Right lobe of liver (tissue), 6 donors: ENCODE results near the gene PTGES2. TPM values are rescaled to one million over a fixed set of nuclear protein-coding genes. Genes with fewer than 3 reads are reported as not detected.

Experiments
- ATAC-seq, 4 donors: fragments of 200-7000 bp; cut with Tn5 transposase; one replicate each; pipeline ENCODE4 v1.9.1; 2020; ENCODE audit warnings: mild to moderate bottlenecking in 4 of 4, moderate library complexity in 4 of 4
- DNase-seq, 3 donors: peaks; one replicate each; pipeline ENCODE4 v3.0.0-alpha.2; 2020
- H3K27ac ChIP-seq, 3 donors: fragments of 200-600 bp; one replicate each; pipeline ENCODE4 v1.8.0; 2022
- H3K27me3 ChIP-seq, 2 donors: fragments of 200-600 bp; one replicate each; pipeline ENCODE4 v1.8.0; 2022
- H3K36me3 ChIP-seq, 4 donors: fragments of 200-600 bp; sonication (generic) in 1 of 4; one replicate each; pipeline versions ENCODE4 v1.5.1 to v1.8.0; 2017 to 2022; ENCODE audit warnings: control low read depth in 1 of 4
- H3K4me1 ChIP-seq, 4 donors: fragments of 200-600 bp; sonication (generic) in 1 of 4; one replicate each; pipeline versions ENCODE4 v1.5.1 to v1.8.0; 2017 to 2022; ENCODE audit warnings: control low read depth in 1 of 4
- H3K4me3 ChIP-seq, 3 donors: fragments of 200-600 bp; one replicate each; pipeline ENCODE4 v1.8.0; 2022
- H3K9me3 ChIP-seq, 4 donors: fragments of 200-600 bp; sonication (generic) in 1 of 4; one replicate each; pipeline versions ENCODE4 v1.5.1 to v1.8.0; 2017 to 2022; ENCODE audit warnings: control low read depth in 1 of 4
- CTCF ChIP-seq, 4 donors: fragments of 200-600 bp in 3 of 4; fragments of 450-650 bp in 1 of 4; IDR thresholded peaks; one replicate each; pipeline versions ENCODE4 v1.5.1 to v1.8.0; 2016 to 2022; ENCODE audit warnings: antibody characterized with exemption in 4 of 4, mild to moderate bottlenecking in 2 of 4
- POLR2A ChIP-seq: fragments of 450-650 bp; IDR thresholded peaks from one replicate; pipeline ENCODE4 v1.6.1; 2017; ENCODE audit warnings: antibody characterized with exemption, mild to moderate bottlenecking
- WGBS: methylation state at CpG from one replicate; pipeline ENCODE4 v1.1.6; 2018; ENCODE audit warnings: low coverage, low lambda C conversion rate; ENCODE audit not compliant: insufficient coverage; ENCODE audit errors: missing lambda C conversion rate; 5-methylcytosine and 5-hydroxymethylcytosine counted together
- intact Hi-C, 2 donors: fragments of 100-400 bp; cut with DNase I; formaldehyde crosslinking; loops; one replicate each; pipeline versions ENCODE4 v1.11.2 to v1.14.1; 2022
- total RNA-seq, 6 experiments: library from RNA; depleted of rRNA in 2 of 6; stranded (reverse); fragments of >200 nt in 2 of 6; fragmentation: NEBNext Ultra II Directional in 3 of 6; extraction: Animal tissue kit (Norgen Biotek cat#: 25700) in 3 of 6; gene quantifications; one replicate each; pipeline versions ENCODE4 v1.1.0 to v1.2.4, GENCODE V29; 2016 to 2023
- donor health status: DM: no; HTN: yes; CAD: no.
- donor health status: DM: no; HTN: no; CAD: no.
- donor health status: DM: no; HTN: no; CAD: no.
- donor health status: DM: no; HTN: yes; CAD: no.
- donor health status: DM: no; HTN: yes; CAD: no.

PTGES2 gene
- total RNA-seq, 6 experiments from 2014 or later = 27.2 to 67.2 (median 30.5) TPM

- TF ChIP-seq CTCF (IDR thresholded peaks at IDR 0.05) (no peak), POLR2A (peak; percentile 100)
- Histone ChIP-seq H3K4me1 (peaks cover 0 to 60% (median 26%) of the 10 kb centered on the region in 4 donors), H3K4me3 (peak overlapping the region; percentile 61 to 74 (median 73)), H3K36me3 (peaks cover 0 to 20% (median 8%) of the 10 kb centered on the region in 4 donors), H3K9me3 (no peaks in the 10 kb centered on the region), H3K27me3 (no peaks in the 10 kb centered on the region), H3K27ac (peak overlapping the region; percentile 89 to 99 (median 94))
- WGBS = 3% methylated on average over 18 of the region's 32 CpGs
- peak; percentile 36 to 72 (median 51) for ATAC-seq
- DNase-seq = peak; percentile 96 to 98 (median 98)
- intact Hi-C loops = no loop called here
Measured at GRCh38 chr9:128098297-128099230, 29.0 kb downstream of the PTGES2 start.

GRCh38 chr9:128097543-128098296, 29.8 kb downstream of the PTGES2 start:
- H3K9me3 ChIP-seq = no peaks in the 10 kb centered on the region
- intact Hi-C loops = no loop called here
- peak overlapping the region; percentile 89 to 99 (median 94) for H3K27ac ChIP-seq
- no peaks in the 10 kb centered on the region for H3K27me3 ChIP-seq
- peaks cover 0 to 62% (median 23%) of the 10 kb centered on the region in 4 donors for H3K4me1 ChIP-seq
- peak overlapping the region in 2 of 3 donors; percentile 9 to 73 for H3K4me3 ChIP-seq
- peaks cover 0 to 18% (median 7%) of the 10 kb centered on the region in 4 donors for H3K36me3 ChIP-seq
- DNase-seq = peak in 1 of 3 donors; percentile 28
- TF ChIP-seq POLR2A (no peak), CTCF (IDR thresholded peaks at IDR 0.05) (no peak)
- WGBS = 39% methylated on average over 8 of the region's 13 CpGs
- peak in 2 of 4 donors; percentile 30 to 65 for ATAC-seq

- Histone ChIP-seq H3K27me3 (no peaks in the 10 kb centered on the region), H3K27ac (peak overlapping the region; percentile 89 to 99 (median 94)), H3K4me1 (peaks cover 0 to 57% (median 18%) of the 10 kb centered on the region in 4 donors), H3K4me3 (no peak overlapping the region), H3K9me3 (no peaks in the 10 kb centered on the region), H3K36me3 (peaks cover 0 to 10% (median 2%) of the 10 kb centered on the region in 4 donors)
- intact Hi-C loops = no loop called here
- TF ChIP-seq CTCF (IDR thresholded peaks at IDR 0.05) (no peak), POLR2A (no peak)
- ATAC-seq = no peak
- DNase-seq = peak in 1 of 3 donors; percentile 20
- 84% methylated on average over 18 of the region's 19 CpGs for WGBS
Measured at GRCh38 chr9:128096616-128097536, 30.7 kb downstream of the PTGES2 start.
